Hepatocyte (in vitro differentiated cells): ENCODE measurements around the gene MFGE8. TPM values are rescaled to one million over a fixed set of nuclear protein-coding genes. Genes with fewer than 3 reads are reported as not detected.

Experiments used
- DNase-seq: peaks from one replicate; pipeline ENCODE4 v3.0.0-alpha.2; 2016; ENCODE audit warnings: low spot score
- H2AFZ ChIP-seq: fragments of 200-600 bp; sonication (generic); 2 replicates; pipeline ENCODE4 v1.6.0; 2016; ENCODE audit warnings: antibody characterized with exemption, mild to moderate bottlenecking
- H3K27ac ChIP-seq: fragments of 200-600 bp; sonication (generic); 2 replicates; pipeline ENCODE4 v1.5.1; 2016; ENCODE audit warnings: mild to moderate bottlenecking
- H3K27me3 ChIP-seq: fragments of 200-600 bp; sonication (generic); 2 replicates; pipeline ENCODE4 v1.6.1; 2016
- H3K36me3 ChIP-seq: fragments of 200-600 bp; sonication (generic); replicated peaks from 2 replicates; pipeline ENCODE4 v1.5.1; 2016; ENCODE audit warnings: low read depth; ENCODE audit not compliant: insufficient read depth
- H3K4me1 ChIP-seq: fragments of 200-600 bp; sonication (generic); 2 replicates; pipeline ENCODE4 v1.5.1; 2016; ENCODE audit warnings: mild to moderate bottlenecking, moderate library complexity; ENCODE audit not compliant: insufficient read depth
- H3K4me2 ChIP-seq: fragments of 200-600 bp; sonication (generic); 2 replicates; pipeline ENCODE4 v1.6.0; 2016
- H3K4me3 ChIP-seq: fragments of 200-600 bp; sonication (generic); 2 replicates; pipeline ENCODE4 v1.5.1; 2016; ENCODE audit warnings: mild to moderate bottlenecking
- H3K79me2 ChIP-seq: fragments of 200-600 bp; sonication (generic); 2 replicates; pipeline ENCODE4 v1.6.0; 2017; ENCODE audit warnings: mild to moderate bottlenecking
- H3K9me2 ChIP-seq: fragments of 200-600 bp; sonication (generic); replicated peaks from 2 replicates; pipeline ENCODE4 v1.6.0; 2017; ENCODE audit warnings: mild to moderate bottlenecking; ENCODE audit not compliant: insufficient read depth
- H3K9me3 ChIP-seq: fragments of 200-600 bp; sonication (generic); 2 replicates; pipeline ENCODE4 v1.5.1; 2016; ENCODE audit warnings: low read depth, mild to moderate bottlenecking
- H4K20me1 ChIP-seq: fragments of 200-600 bp; sonication (generic); 2 replicates; pipeline ENCODE4 v1.6.0; 2016; ENCODE audit warnings: mild to moderate bottlenecking; ENCODE audit not compliant: insufficient read depth, poor library complexity, severe bottlenecking
- EZH2 ChIP-seq: fragments of 200-600 bp; sonication (generic); IDR thresholded peaks from 2 replicates; pipeline ENCODE4 v1.6.1; 2016; ENCODE audit warnings: antibody characterized with exemption, mild to moderate bottlenecking, borderline replicate concordance
- EZH2phosphoT487 ChIP-seq: fragments of 200-600 bp; sonication (generic); IDR thresholded peaks from one replicate; pipeline ENCODE4 v1.6.1; 2018; ENCODE audit warnings: antibody characterized with exemption, mild to moderate bottlenecking, low read depth, moderate library complexity; ENCODE audit not compliant: unreplicated experiment, severe bottlenecking
- WGBS: methylation state at CpG from one replicate; pipeline ENCODE4 v1.1.6; 2016; ENCODE audit warnings: low lambda C conversion rate; ENCODE audit errors: missing lambda C conversion rate; 5-methylcytosine and 5-hydroxymethylcytosine counted together
- polyA plus RNA-seq: library from polyadenylated mRNA; unstranded; fragments of >200 nt; fragmentation: Nextera tagmentation; extraction: Ambion mirVana; gene quantifications from 2 replicates; pipeline ENCODE4 v1.2.1, GENCODE V29; 2016
- total RNA-seq: library from RNA; depleted of rRNA; stranded (reverse); fragments of >200 nt; gene quantifications from 2 replicates; pipeline ENCODE4 v1.2.3, GENCODE V29; 2014
- TF ChIP-seq, protein P1 (sequence below): fragments of 200-600 bp; sonication (generic); IDR thresholded peaks from 2 replicates; pipeline ENCODE4 v1.5.1; 2016; ENCODE audit warnings: antibody characterized with exemption, mild to moderate bottlenecking; ENCODE audit not compliant: poor library complexity

Gene MFGE8
- total and polyA plus RNA-seq, 2 experiments from 2014 or later, result 471 to 569 TPM

DNA sequence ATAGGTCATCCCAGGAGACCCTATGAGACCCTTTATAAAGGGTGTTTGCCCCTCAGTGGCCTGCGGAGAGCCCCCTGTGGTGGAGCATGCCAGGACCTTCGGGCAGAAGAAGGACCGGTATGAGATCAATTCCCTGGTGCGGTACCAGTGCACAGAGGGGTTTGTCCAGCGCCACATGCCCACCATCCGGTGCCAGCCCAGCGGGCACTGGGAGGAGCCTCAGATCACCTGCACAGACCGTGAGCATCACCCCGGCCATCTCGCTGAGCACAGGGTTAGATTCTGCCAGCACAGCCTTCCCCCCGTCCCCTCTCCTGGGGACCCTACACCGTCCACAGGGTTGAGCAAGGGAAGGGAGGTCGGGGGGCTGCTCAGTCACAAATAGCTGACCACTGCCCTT, 39.4 kb downstream of the MFGE8 start:
- TF ChIP-seq, protein P1, sequence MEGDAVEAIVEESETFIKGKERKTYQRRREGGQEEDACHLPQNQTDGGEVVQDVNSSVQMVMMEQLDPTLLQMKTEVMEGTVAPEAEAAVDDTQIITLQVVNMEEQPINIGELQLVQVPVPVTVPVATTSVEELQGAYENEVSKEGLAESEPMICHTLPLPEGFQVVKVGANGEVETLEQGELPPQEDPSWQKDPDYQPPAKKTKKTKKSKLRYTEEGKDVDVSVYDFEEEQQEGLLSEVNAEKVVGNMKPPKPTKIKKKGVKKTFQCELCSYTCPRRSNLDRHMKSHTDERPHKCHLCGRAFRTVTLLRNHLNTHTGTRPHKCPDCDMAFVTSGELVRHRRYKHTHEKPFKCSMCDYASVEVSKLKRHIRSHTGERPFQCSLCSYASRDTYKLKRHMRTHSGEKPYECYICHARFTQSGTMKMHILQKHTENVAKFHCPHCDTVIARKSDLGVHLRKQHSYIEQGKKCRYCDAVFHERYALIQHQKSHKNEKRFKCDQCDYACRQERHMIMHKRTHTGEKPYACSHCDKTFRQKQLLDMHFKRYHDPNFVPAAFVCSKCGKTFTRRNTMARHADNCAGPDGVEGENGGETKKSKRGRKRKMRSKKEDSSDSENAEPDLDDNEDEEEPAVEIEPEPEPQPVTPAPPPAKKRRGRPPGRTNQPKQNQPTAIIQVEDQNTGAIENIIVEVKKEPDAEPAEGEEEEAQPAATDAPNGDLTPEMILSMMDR, result no peak
- TF ChIP-seq EZH2 (no peak), EZH2phosphoT487 (no peak)
- H3K79me2 ChIP-seq, result no peaks in the 10 kb centered on the region
- H3K4me1 ChIP-seq, result no peaks in the 10 kb centered on the region
- no peak overlapping the region for H3K27ac ChIP-seq
- H3K4me3 ChIP-seq, result no peak overlapping the region
- 96% methylated on average over 13 of the region's 13 CpGs for WGBS
- H2AFZ ChIP-seq, result no peak overlapping the region
- DNase-seq, result no peak
- no peaks in the 10 kb centered on the region for H4K20me1 ChIP-seq
- no peaks in the 10 kb centered on the region for H3K9me3 ChIP-seq
- no peak overlapping the region for H3K4me2 ChIP-seq
- no peaks in the 10 kb centered on the region for H3K27me3 ChIP-seq
- H3K36me3 ChIP-seq, result no peaks in the 10 kb centered on the region
- no peaks in the 10 kb centered on the region for H3K9me2 ChIP-seq

DNA sequence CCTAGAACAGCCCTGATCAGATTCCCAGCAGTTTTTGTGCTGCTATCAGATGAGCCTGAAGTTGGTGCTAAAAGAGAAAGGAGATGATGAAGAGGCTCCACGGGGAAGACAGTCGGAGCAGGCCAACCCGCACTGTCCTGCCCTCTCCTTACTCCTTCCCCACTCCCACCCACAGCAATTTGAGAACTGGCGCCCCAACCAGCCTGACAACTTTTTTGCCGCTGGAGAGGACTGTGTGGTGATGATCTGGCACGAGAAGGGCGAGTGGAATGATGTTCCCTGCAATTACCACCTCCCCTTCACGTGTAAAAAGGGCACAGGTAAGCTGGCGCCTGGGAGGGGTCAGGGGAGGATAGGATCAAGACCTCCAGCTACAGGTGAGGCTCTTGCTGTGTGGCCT, 40.5 kb downstream of the MFGE8 start:
- no peak overlapping the region for H3K4me3 ChIP-seq
- H2AFZ ChIP-seq, result no peak overlapping the region
- H3K9me2 ChIP-seq, result no peaks in the 10 kb centered on the region
- no peaks in the 10 kb centered on the region for H3K9me3 ChIP-seq
- H4K20me1 ChIP-seq, result no peaks in the 10 kb centered on the region
- DNase-seq, result no peak
- H3K4me2 ChIP-seq, result no peak overlapping the region
- no peaks in the 10 kb centered on the region for H3K27me3 ChIP-seq
- H3K79me2 ChIP-seq, result no peaks in the 10 kb centered on the region
- no peaks in the 10 kb centered on the region for H3K4me1 ChIP-seq
- H3K36me3 ChIP-seq, result no peaks in the 10 kb centered on the region
- TF ChIP-seq EZH2 (no peak), EZH2phosphoT487 (no peak)
- TF ChIP-seq, protein P1, result no peak
- 72% methylated on average over 9 of the region's 9 CpGs for WGBS
- no peak overlapping the region for H3K27ac ChIP-seq

DNA sequence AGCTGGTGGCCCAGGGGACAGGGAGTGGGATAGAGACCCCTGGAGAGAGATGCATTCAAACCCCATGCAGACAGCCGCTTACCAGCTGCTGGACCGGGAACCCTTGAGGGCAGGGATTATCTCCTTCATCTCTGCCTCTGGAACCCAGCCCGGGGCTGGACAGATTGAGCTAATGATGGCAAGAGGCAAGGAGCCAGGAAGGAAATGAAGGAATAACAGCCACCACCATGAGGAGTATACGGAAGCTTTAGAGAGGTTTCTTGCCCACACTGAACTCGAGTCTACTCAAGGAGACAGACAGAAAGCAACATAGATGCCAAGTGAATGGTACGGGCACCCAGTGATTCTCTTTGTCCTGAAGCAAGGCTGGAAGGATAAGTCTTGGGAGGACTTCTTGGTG, 41.1 kb downstream of the MFGE8 start:
- DNase-seq, result no peak
- 90% methylated on average over 6 of the region's 6 CpGs for WGBS
- Histone ChIP-seq H3K27me3 (no peaks in the 10 kb centered on the region), H3K4me1 (no peaks in the 10 kb centered on the region), H3K4me3 (no peak overlapping the region), H3K36me3 (no peaks in the 10 kb centered on the region), H3K4me2 (no peak overlapping the region), H3K9me2 (no peaks in the 10 kb centered on the region), H3K79me2 (no peaks in the 10 kb centered on the region), H4K20me1 (no peaks in the 10 kb centered on the region), H3K27ac (no peak overlapping the region), H3K9me3 (no peaks in the 10 kb centered on the region), H2AFZ (no peak overlapping the region)
- TF ChIP-seq EZH2, result no peak
- no peak for TF ChIP-seq EZH2phosphoT487
- TF ChIP-seq, protein P1, result no peak

DNA sequence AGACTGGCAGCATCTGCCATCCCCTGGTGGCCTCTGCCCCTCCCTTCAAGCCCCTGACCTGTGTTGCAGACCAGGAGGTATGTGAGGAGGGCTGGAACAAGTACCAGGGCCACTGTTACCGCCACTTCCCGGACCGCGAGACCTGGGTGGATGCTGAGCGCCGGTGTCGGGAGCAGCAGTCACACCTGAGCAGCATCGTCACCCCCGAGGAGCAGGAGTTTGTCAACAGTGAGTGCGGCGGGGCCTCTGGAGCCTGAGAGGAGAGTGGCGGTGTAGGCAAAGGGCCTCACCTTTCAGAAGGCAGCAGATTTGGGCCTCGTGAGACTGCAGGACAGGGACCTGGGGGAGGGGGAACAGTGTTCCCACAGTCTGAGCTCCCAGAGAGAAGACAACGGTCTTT, 41.9 kb downstream of the MFGE8 start:
- Histone ChIP-seq H3K4me3 (no peak overlapping the region), H3K36me3 (no peaks in the 10 kb centered on the region), H4K20me1 (no peaks in the 10 kb centered on the region), H3K4me1 (no peaks in the 10 kb centered on the region), H3K27me3 (no peaks in the 10 kb centered on the region), H3K79me2 (no peaks in the 10 kb centered on the region), H3K27ac (no peak overlapping the region), H2AFZ (no peak overlapping the region), H3K9me2 (no peaks in the 10 kb centered on the region), H3K4me2 (no peak overlapping the region), H3K9me3 (no peaks in the 10 kb centered on the region)
- TF ChIP-seq EZH2 (no peak), EZH2phosphoT487 (no peak)
- TF ChIP-seq, protein P1, result no peak
- WGBS, result 87% methylated on average over 14 of the region's 14 CpGs
- DNase-seq, result no peak
